Osteoblast (primary cell): ENCODE data around the gene TRIM23. TPM values are rescaled to one million over a fixed set of nuclear protein-coding genes. Genes with fewer than 3 reads are reported as not detected.
A peak's percentile ranks its signal among the peaks of the same experiment; 100 is the strongest.

Experiments
- DNase-seq: peaks from one replicate; pipeline ENCODE4 v3.0.0; 2011; ENCODE audit warnings: low spot score, mixed read lengths; ENCODE audit not compliant: insufficient read length; ENCODE audit errors: missing footprints
- H2AFZ ChIP-seq: 2 replicates; pipeline ENCODE4 v1.6.0; 2011; ENCODE audit warnings: mild to moderate bottlenecking, low read length
- H3K27ac ChIP-seq: 2 replicates; pipeline ENCODE4 v1.5.1; 2011; ENCODE audit warnings: mild to moderate bottlenecking, low read depth, low read length, moderate library complexity
- H3K27me3 ChIP-seq: 2 replicates; pipeline ENCODE4 v1.6.0; 2012; ENCODE audit warnings: mild to moderate bottlenecking, control low read depth, inconsistent platforms, low read length, moderate library complexity; ENCODE audit not compliant: insufficient read depth
- H3K36me3 ChIP-seq: 2 replicates; pipeline ENCODE4 v1.5.1; 2011; ENCODE audit warnings: mild to moderate bottlenecking, low read length, control low read depth, moderate library complexity; ENCODE audit not compliant: insufficient read depth
- H3K4me1 ChIP-seq: 2 replicates; pipeline ENCODE4 v1.5.1; 2011; ENCODE audit warnings: mild to moderate bottlenecking, low read length, control low read depth, moderate library complexity; ENCODE audit not compliant: insufficient read depth
- H3K4me2 ChIP-seq: 2 replicates; pipeline ENCODE4 v1.6.0; 2011; ENCODE audit warnings: mild to moderate bottlenecking, low read length; ENCODE audit not compliant: insufficient read depth
- H3K4me3 ChIP-seq: fragments of 200-600 bp; sonication (generic); 3 replicates; pipeline ENCODE4 v1.5.1; 2012; ENCODE audit warnings: mild to moderate bottlenecking, low read length, inconsistent platforms; ENCODE audit not compliant: insufficient read depth
- H3K79me2 ChIP-seq: 2 replicates; pipeline ENCODE4 v1.6.0; 2012; ENCODE audit warnings: mild to moderate bottlenecking, low read length, control low read depth, inconsistent platforms; ENCODE audit not compliant: insufficient read depth
- H3K9me3 ChIP-seq: 2 replicates; pipeline ENCODE4 v1.5.1; 2011; ENCODE audit warnings: low read depth, low read length, control low read depth
- H4K20me1 ChIP-seq: 2 replicates; pipeline ENCODE4 v1.6.0; 2012; ENCODE audit warnings: mild to moderate bottlenecking, low read length, control low read depth; ENCODE audit not compliant: insufficient read depth
- total RNA-seq: library from RNA; depleted of rRNA; stranded (reverse); fragments of >200 nt; gene quantifications from 2 replicates; pipeline ENCODE4 v1.2.3, GENCODE V29; 2012
- TF ChIP-seq, protein P1 (sequence below): IDR thresholded peaks from 2 replicates; pipeline ENCODE4 v1.5.1; 2011; ENCODE audit warnings: mild to moderate bottlenecking, low read depth, low read length, moderate library complexity; ENCODE audit errors: extremely low read depth

Gene TRIM23
- 30.4 and 32.1 TPM in 2 replicates for total RNA-seq

DNA sequence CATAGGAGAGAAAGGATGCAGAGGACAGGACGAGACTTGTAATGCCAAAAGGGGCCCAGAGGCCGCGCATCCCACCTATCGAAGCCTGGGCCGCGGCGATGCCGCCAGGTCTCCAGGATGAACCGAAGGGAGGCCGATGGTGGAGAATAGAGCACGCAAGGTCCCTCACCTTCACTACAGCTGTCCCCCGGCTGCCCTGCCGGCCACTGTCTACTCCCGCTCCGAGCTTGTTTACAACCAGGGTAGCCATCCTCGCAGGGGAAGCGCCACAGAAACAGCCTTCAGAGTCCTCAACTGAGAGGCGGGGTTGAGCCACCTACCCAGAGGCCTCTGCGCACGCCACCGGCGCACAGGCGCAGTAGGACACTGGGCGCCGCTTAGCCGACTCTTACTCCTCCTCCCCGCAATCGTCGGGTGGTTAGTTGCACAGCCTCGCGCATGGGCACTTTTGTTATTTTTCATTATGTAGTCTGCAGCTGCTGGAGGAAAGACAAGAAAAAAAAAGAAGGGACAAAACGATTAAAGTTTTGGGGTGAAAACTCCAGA lies at the start of gene TRIM23:
TSS of gene TRIM23 (minus strand) at position 309 of the 546 bp plus-strand sequence. CDS start at position 250, 59 bp downstream.
- Histone ChIP-seq H3K9me3 (no peaks in the 10 kb centered on the region), H3K79me2 (peaks cover 88% of the 10 kb centered on the region), H3K4me1 (peaks cover 28% of the 10 kb centered on the region), H4K20me1 (peaks cover 12% of the 10 kb centered on the region), H3K27ac (peak within 1 kb of the TSS; percentile 93), H2AFZ (peak within 1 kb of the TSS; percentile 89), H3K36me3 (no peaks in the 10 kb centered on the region), H3K4me3 (peak within 1 kb of the TSS; percentile 98), H3K4me2 (peak within 1 kb of the TSS; percentile 97), H3K27me3 (no peaks in the 10 kb centered on the region)
- peak; percentile 94 for DNase-seq
- TF ChIP-seq, protein P1, sequence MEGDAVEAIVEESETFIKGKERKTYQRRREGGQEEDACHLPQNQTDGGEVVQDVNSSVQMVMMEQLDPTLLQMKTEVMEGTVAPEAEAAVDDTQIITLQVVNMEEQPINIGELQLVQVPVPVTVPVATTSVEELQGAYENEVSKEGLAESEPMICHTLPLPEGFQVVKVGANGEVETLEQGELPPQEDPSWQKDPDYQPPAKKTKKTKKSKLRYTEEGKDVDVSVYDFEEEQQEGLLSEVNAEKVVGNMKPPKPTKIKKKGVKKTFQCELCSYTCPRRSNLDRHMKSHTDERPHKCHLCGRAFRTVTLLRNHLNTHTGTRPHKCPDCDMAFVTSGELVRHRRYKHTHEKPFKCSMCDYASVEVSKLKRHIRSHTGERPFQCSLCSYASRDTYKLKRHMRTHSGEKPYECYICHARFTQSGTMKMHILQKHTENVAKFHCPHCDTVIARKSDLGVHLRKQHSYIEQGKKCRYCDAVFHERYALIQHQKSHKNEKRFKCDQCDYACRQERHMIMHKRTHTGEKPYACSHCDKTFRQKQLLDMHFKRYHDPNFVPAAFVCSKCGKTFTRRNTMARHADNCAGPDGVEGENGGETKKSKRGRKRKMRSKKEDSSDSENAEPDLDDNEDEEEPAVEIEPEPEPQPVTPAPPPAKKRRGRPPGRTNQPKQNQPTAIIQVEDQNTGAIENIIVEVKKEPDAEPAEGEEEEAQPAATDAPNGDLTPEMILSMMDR: no peak

DNA sequence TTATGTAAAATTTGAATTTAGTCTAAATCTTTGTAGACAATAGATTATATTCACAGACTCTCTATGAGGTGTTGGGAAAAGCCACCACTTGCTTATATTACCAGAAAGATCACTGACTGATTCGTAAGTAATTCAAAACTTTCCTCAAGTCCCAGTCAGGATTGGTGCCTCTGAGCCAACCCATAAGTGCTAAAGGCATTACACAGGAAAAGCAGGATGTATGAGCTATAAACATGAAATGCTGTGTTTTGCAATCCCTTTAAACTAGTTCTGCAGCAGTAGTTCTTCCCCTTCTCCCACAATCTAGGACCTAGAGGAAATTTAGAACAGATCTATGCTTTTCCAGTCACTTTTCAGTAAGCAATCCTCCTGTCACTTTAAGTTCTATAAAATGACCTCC lies 48.7 kb upstream of the TRIM23 start:
- peak; percentile 73 for DNase-seq
- Histone ChIP-seq H3K9me3 (no peaks in the 10 kb centered on the region), H3K79me2 (no peaks in the 10 kb centered on the region), H3K36me3 (peaks cover 18% of the 10 kb centered on the region), H2AFZ (no peak overlapping the region), H3K27me3 (no peaks in the 10 kb centered on the region), H4K20me1 (no peaks in the 10 kb centered on the region), H3K4me2 (no peak overlapping the region), H3K4me3 (no peak overlapping the region), H3K27ac (no peak overlapping the region), H3K4me1 (peaks cover 3% of the 10 kb centered on the region)
- TF ChIP-seq, protein P1: no peak

DNA sequence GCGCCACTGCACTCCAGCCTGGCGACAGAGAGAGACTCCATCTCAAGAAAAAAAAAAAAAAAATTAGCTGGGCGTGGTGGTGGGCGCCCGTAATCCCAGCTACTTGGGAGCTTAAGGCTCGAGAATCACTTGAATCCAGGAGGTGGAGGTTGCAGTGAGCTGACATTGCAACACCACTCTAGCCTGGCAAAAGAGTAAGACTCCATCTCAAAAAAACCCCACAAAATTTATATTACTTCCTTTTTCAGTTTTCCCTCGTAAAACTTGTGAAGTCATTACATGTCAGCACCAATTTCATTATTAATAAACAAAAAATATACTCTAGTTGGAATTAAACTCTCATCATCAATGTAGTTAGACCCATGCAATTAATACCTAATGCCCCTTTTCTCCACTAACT lies 44.6 kb upstream of the TRIM23 start:
- no peak overlapping the region for H3K27ac ChIP-seq
- H2AFZ ChIP-seq: no peak overlapping the region
- no peaks in the 10 kb centered on the region for H3K9me3 ChIP-seq
- H3K4me1 ChIP-seq: peaks cover 3% of the 10 kb centered on the region
- DNase-seq: no peak
- H3K4me2 ChIP-seq: no peak overlapping the region
- no peaks in the 10 kb centered on the region for H3K79me2 ChIP-seq
- H3K27me3 ChIP-seq: no peaks in the 10 kb centered on the region
- no peaks in the 10 kb centered on the region for H4K20me1 ChIP-seq
- H3K4me3 ChIP-seq: no peak overlapping the region
- peaks cover 32% of the 10 kb centered on the region for H3K36me3 ChIP-seq
- TF ChIP-seq, protein P1: no peak

DNA sequence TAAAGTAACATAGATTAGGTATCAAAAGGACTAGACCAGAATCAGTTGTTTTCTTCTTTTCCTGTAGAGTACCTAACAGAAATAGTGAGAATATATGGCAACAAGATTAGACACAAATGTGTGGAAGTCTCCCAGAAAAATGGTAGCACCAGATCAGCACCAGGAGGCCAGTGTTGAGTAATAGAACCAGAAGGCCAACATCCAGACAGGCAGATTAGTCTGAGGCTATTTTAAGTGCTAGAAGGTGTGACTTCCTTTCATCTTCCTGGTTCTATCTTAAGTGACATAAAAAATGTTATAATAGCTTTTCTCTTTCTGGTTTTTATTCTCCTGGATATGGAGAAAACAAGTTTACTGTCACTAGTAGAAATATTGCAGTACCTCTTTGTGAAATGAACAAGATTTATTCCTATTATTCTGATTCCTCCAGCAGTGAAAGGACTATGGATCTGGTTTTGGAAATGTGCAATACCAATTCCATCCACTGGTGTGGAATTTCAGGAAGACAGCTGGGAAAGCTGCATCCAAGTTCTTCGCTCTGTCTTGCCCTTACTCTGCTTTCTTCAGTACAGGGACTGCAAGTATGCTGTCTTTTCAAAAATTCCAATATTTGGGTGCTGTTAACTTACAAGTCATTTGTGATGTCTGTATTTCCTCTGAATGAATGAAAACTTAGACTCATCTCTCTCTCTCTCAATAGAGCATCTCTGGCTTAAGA lies 39.8 kb upstream of the TRIM23 start:
- H3K4me3 ChIP-seq: no peak overlapping the region
- no peaks in the 10 kb centered on the region for H3K79me2 ChIP-seq
- peaks cover 25% of the 10 kb centered on the region for H3K36me3 ChIP-seq
- no peaks in the 10 kb centered on the region for H3K27me3 ChIP-seq
- no peaks in the 10 kb centered on the region for H4K20me1 ChIP-seq
- no peaks in the 10 kb centered on the region for H3K9me3 ChIP-seq
- H3K27ac ChIP-seq: no peak overlapping the region
- peak; percentile 50 for DNase-seq
- no peaks in the 10 kb centered on the region for H3K4me1 ChIP-seq
- no peak overlapping the region for H2AFZ ChIP-seq
- TF ChIP-seq, protein P1: peak; percentile 48
- no peak overlapping the region for H3K4me2 ChIP-seq
